GM18907 (cell line): ENCODE data around the gene SRP9.
"Not testable (repeated sequence)": the region's sequence is repeated elsewhere in the genome, so short reads cannot be mapped to it uniquely, and the experiment has no call there.

ENCODE experiments used
- ATAC-seq: cut with Tn5 transposase; IDR thresholded peaks from one replicate; pipeline ENCODE4 v1.9.1; 2021; ENCODE audit warnings: mild to moderate bottlenecking, moderate library complexity; ENCODE audit not compliant: unreplicated experiment

SRP9 gene

GRCh38 chr1:225774281-225775147, 3.1 kb upstream of the SRP9 start:
- ATAC-seq, result no peak

- ATAC-seq, result no peak
These were observed 1.3 kb upstream of the SRP9 start for GRCh38 chr1:225776294-225776693.

GRCh38 chr1:225777058-225777582, 506 bp upstream of the SRP9 start:
- peak; percentile 28 for ATAC-seq

- ATAC-seq, result no peak
These were observed 677 bp downstream of the SRP9 start for GRCh38 chr1:225778337-225778669.

- ATAC-seq, result not testable (repeated sequence)
These were observed 1.5 kb downstream of the SRP9 start for GRCh38 chr1:225779165-225779564.

- no peak for ATAC-seq
These were observed 2.5 kb downstream of the SRP9 start for GRCh38 chr1:225780134-225780533.

GRCh38 chr1:225780630-225781029, 3.0 kb downstream of the SRP9 start:
- ATAC-seq, result no peak

- not testable (repeated sequence) for ATAC-seq
These were observed 11.5 kb downstream of the SRP9 start for GRCh38 chr1:225789142-225789541.

GRCh38 chr1:225794954-225795353, 17.3 kb downstream of the SRP9 start:
- no peak for ATAC-seq

- ATAC-seq, result not testable (repeated sequence)
These were observed 18.5 kb downstream of the SRP9 start for GRCh38 chr1:225796097-225796496.

GRCh38 chr1:225801146-225801545, 23.5 kb downstream of the SRP9 start:
- not testable (repeated sequence) for ATAC-seq

- ATAC-seq, result no peak
These were observed 28.6 kb downstream of the SRP9 start for GRCh38 chr1:225806249-225806648.

GRCh38 chr1:225806736-225807135, 29.1 kb downstream of the SRP9 start:
- not testable (repeated sequence) for ATAC-seq

- no peak for ATAC-seq
These were observed 30.5 kb downstream of the SRP9 start for GRCh38 chr1:225808136-225808535.

GRCh38 chr1:225809842-225810578, 32.4 kb downstream of the SRP9 start, which contains the start of gene EPHX1:
EPHX1 (plus strand) TSS chr1:225810124; CDS start chr1:225828730, 18,606 bp downstream.
- peak; percentile 96 for ATAC-seq

- not testable (repeated sequence) for ATAC-seq
These were observed 33.2 kb downstream of the SRP9 start for GRCh38 chr1:225810579-225811538.

- no peak for ATAC-seq
These were observed 34.2 kb downstream of the SRP9 start for GRCh38 chr1:225811622-225812487.

GRCh38 chr1:225812488-225813213, 35.0 kb downstream of the SRP9 start:
- no peak for ATAC-seq
